Glutamatergic neuron (in vitro differentiated cells): ENCODE results near the gene PHF14. TPM values are rescaled to one million over a fixed set of nuclear protein-coding genes. Genes with fewer than 3 reads are reported as not detected.
"Not testable (repeated sequence)": the region's sequence is repeated elsewhere in the genome, so short reads cannot be mapped to it uniquely, and the experiment has no call there.

Source experiments
- DNase-seq: peaks from one replicate; pipeline ENCODE4 v3.0.0; 2022
- H3K27ac Mint-ChIP-seq: one replicate; pipeline ENCODE4 v1.8.0; 2020; ENCODE audit warnings: mild to moderate bottlenecking, mixed read lengths, inconsistent platforms; ENCODE audit not compliant: unreplicated experiment
- H3K27me3 Mint-ChIP-seq: one replicate; pipeline ENCODE4 v1.8.0; 2020; ENCODE audit warnings: mild to moderate bottlenecking, moderate library complexity, mixed read lengths, inconsistent platforms; ENCODE audit not compliant: unreplicated experiment
- H3K36me3 Mint-ChIP-seq: one replicate; pipeline ENCODE4 v1.8.0; 2020; ENCODE audit warnings: mild to moderate bottlenecking, mixed read lengths, inconsistent platforms; ENCODE audit not compliant: unreplicated experiment
- H3K4me1 Mint-ChIP-seq: one replicate; pipeline ENCODE4 v1.8.0; 2020; ENCODE audit warnings: mild to moderate bottlenecking, low read depth, mixed read lengths, inconsistent platforms; ENCODE audit not compliant: unreplicated experiment
- H3K4me3 Mint-ChIP-seq: one replicate; pipeline ENCODE4 v1.8.0; 2020; ENCODE audit warnings: mild to moderate bottlenecking, mixed read lengths, inconsistent platforms; ENCODE audit not compliant: unreplicated experiment
- H3K9me3 Mint-ChIP-seq: one replicate; pipeline ENCODE4 v1.8.0; 2020; ENCODE audit warnings: mild to moderate bottlenecking, moderate library complexity, mixed read lengths, inconsistent platforms; ENCODE audit not compliant: unreplicated experiment
- total RNA-seq: library from RNA; stranded (reverse); fragmentation: NEBNext Ultra II Directional; extraction: Animal tissue kit (Norgen Biotek cat#: 25700); gene quantifications from one replicate; pipeline ENCODE4 v1.2.1, GENCODE V29; 2021; ENCODE audit not compliant: unreplicated experiment
- TF ChIP-seq, protein P1 (sequence below): fragments of 200-600 bp; sonication (generic); IDR thresholded peaks from one replicate; pipeline ENCODE4 v1.5.0; 2021; ENCODE audit not compliant: partially characterized antibody, unreplicated experiment

The PHF14 gene
- total RNA-seq, 1 donor from 2014 or later, result 90.1 TPM

GRCh38 chr7:10972174-10972573, 1.5 kb upstream of the PHF14 start:
- DNase-seq, result no peak

DNA sequence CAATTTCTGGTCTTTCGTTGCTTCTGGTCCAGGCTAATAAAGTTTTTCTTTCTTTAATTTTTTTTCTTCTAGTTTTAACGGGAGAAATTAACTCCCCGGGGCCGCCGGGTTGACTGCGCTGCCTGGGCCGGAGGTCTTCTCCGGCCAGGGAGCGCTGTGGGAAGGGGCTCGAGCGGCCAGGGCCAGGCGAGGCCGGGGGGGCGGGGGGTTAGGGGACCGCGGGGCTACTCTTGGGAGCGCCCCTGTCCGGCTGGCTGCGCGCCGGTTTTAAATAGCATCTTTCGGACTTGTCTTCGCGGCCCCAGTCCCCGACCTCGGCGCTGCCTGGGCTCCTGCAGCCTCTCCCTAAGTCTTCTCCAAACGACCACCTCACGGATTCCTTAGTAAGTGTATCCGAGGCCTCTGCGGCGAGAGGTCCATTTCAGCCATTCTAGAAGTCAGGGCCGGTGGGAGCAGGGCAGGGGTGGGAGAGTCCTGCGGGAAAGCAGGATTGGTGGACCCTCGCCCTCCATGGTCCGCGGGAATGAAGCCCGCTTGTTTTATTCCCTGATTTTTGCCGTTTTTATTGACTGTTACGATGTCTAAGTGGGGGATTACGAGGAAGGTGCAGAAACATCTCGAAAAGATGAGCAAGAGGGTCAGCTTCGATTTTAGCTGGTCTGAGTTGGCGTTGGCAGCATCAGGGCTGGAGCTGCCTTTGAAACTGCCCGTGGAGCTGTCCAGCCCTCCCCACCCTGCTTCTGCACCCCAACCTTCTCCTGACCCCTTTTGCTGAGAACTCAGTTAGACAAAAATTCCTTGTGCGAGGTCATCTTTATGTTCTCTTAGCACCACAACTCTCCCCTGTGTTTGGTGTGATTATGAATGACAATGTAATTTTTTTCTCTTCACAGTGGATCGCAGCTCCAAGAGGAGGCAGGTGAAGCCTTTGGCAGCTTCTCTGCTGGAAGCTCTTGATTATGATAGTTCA, 555 bp downstream of the PHF14 start:
- peak; percentile 74 for DNase-seq
- H3K36me3 Mint-ChIP-seq, result no peaks in the 10 kb centered on the region
- H3K4me1 Mint-ChIP-seq, result peaks cover 16% of the 10 kb centered on the region
- H3K27me3 Mint-ChIP-seq, result peaks cover 4% of the 10 kb centered on the region
- H3K4me3 Mint-ChIP-seq, result peak overlapping the region; percentile 98
- H3K27ac Mint-ChIP-seq, result peak overlapping the region; percentile 98
- TF ChIP-seq, protein P1, sequence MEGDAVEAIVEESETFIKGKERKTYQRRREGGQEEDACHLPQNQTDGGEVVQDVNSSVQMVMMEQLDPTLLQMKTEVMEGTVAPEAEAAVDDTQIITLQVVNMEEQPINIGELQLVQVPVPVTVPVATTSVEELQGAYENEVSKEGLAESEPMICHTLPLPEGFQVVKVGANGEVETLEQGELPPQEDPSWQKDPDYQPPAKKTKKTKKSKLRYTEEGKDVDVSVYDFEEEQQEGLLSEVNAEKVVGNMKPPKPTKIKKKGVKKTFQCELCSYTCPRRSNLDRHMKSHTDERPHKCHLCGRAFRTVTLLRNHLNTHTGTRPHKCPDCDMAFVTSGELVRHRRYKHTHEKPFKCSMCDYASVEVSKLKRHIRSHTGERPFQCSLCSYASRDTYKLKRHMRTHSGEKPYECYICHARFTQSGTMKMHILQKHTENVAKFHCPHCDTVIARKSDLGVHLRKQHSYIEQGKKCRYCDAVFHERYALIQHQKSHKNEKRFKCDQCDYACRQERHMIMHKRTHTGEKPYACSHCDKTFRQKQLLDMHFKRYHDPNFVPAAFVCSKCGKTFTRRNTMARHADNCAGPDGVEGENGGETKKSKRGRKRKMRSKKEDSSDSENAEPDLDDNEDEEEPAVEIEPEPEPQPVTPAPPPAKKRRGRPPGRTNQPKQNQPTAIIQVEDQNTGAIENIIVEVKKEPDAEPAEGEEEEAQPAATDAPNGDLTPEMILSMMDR, result no peak
- H3K9me3 Mint-ChIP-seq, result peaks cover 18% of the 10 kb centered on the region

More at GRCh38 chr7:10972174-10972573, 1.5 kb upstream of the PHF14 start:
- peaks cover 4% of the 10 kb centered on the region for H3K27me3 Mint-ChIP-seq
- H3K36me3 Mint-ChIP-seq, result no peaks in the 10 kb centered on the region
- TF ChIP-seq, protein P1, result no peak
- peaks cover 15% of the 10 kb centered on the region for H3K4me1 Mint-ChIP-seq
- peak overlapping the region; percentile 92 for H3K4me3 Mint-ChIP-seq
- H3K9me3 Mint-ChIP-seq, result peaks cover 18% of the 10 kb centered on the region
- no peak overlapping the region for H3K27ac Mint-ChIP-seq

- H3K27ac Mint-ChIP-seq, result no peak overlapping the region
- H3K4me3 Mint-ChIP-seq, result peak overlapping the region; percentile 55
- TF ChIP-seq, protein P1, result no peak
- no peak for DNase-seq
- H3K4me1 Mint-ChIP-seq, result peaks cover 18% of the 10 kb centered on the region
- H3K36me3 Mint-ChIP-seq, result no peaks in the 10 kb centered on the region
- peaks cover 18% of the 10 kb centered on the region for H3K9me3 Mint-ChIP-seq
- H3K27me3 Mint-ChIP-seq, result peaks cover 4% of the 10 kb centered on the region
Observed at GRCh38 chr7:10977113-10977512, 3.4 kb downstream of the PHF14 start.

GRCh38 chr7:10981317-10981716, 7.6 kb downstream of the PHF14 start:
- Mint-ChIP-seq H3K27ac (no peak overlapping the region), H3K4me3 (no peak overlapping the region), H3K36me3 (peaks cover 5% of the 10 kb centered on the region), H3K4me1 (peaks cover 12% of the 10 kb centered on the region), H3K9me3 (no peaks in the 10 kb centered on the region), H3K27me3 (no peaks in the 10 kb centered on the region)
- TF ChIP-seq, protein P1, result no peak
- no peak for DNase-seq

- H3K27me3 Mint-ChIP-seq, H3K9me3 Mint-ChIP-seq, H3K27ac Mint-ChIP-seq, DNase-seq, H3K4me3 Mint-ChIP-seq, H3K4me1 Mint-ChIP-seq: not testable (repeated sequence)
- H3K36me3 Mint-ChIP-seq, result peaks cover 15% of the 10 kb centered on the region
Observed at GRCh38 chr7:10990748-10991147, 17.1 kb downstream of the PHF14 start.

DNA sequence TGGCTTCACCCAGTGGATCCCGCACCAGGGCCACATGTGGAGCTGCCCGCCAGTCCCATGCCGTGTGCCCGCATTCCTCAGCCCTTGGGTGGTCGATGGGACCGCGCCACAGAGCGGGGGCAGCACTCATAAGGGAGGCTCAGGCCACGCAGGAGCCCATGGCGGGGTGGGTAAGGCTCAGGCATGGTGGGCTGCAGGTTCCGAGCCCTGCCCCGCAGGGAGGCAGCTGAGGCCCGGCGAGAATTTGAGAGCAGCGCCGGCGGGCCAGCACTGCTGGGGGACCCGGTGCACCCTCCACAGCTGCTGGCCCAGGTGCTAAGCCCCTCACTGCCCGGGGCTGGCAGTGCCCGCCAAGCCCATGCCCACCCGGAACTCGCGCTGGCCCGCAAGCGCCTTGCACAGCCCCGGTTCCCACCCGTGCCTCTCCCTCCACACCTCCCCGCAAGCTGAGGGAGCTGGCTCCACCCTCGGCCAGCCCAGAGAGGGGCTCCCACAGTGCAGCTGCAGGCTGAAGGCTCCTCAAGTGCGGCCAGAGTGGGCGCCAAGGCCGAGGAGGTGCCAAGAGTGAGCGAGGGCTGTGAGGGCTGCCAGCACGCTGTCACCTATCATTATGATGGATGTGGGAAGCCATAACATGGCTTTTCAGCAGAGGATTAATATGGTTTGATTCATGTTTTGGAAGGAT, 22.0 kb downstream of the PHF14 start:
- not testable (repeated sequence) for H3K4me1 Mint-ChIP-seq, H3K27me3 Mint-ChIP-seq, H3K4me3 Mint-ChIP-seq, H3K27ac Mint-ChIP-seq, H3K9me3 Mint-ChIP-seq, DNase-seq
- H3K36me3 Mint-ChIP-seq, result peaks cover 20% of the 10 kb centered on the region
